Fibroblast of the conjunctiva (primary cell): ENCODE results near the gene CLP1.

Experiments
- DNase-seq: peaks from one replicate; pipeline ENCODE4 v3.0.0-alpha.2; 2010; ENCODE audit warnings: low read depth

CLP1 gene

GRCh38 chr11:57657194-57658022 lies at the start of gene CLP1:
Gene CLP1, plus strand, starts transcription at chr11:57657762. Its CDS starts 1,715 bp downstream, at chr11:57659477.
- peak; percentile 94 for DNase-seq

GRCh38 chr11:57610170-57610569 lies 47.4 kb upstream of the CLP1 start:
- DNase-seq, result no peak

GRCh38 chr11:57614234-57614772 lies 43.3 kb upstream of the CLP1 start:
- no peak for DNase-seq

- DNase-seq, result no peak
Observed at GRCh38 chr11:57615308-57615707, 42.3 kb upstream of the CLP1 start.

GRCh38 chr11:57616595-57616994 lies 41.0 kb upstream of the CLP1 start:
- no peak for DNase-seq

GRCh38 chr11:57618438-57618837 lies 39.1 kb upstream of the CLP1 start:
- DNase-seq, result no peak

GRCh38 chr11:57619331-57619730 lies 38.2 kb upstream of the CLP1 start:
- DNase-seq, result no peak

- DNase-seq, result no peak
Observed at GRCh38 chr11:57620467-57620866, 37.1 kb upstream of the CLP1 start.

GRCh38 chr11:57622263-57622662 lies 35.3 kb upstream of the CLP1 start:
- no peak for DNase-seq

GRCh38 chr11:57624864-57625263 lies 32.7 kb upstream of the CLP1 start:
- no peak for DNase-seq

- no peak for DNase-seq
Observed at GRCh38 chr11:57626895-57627294, 30.7 kb upstream of the CLP1 start.

GRCh38 chr11:57630171-57630570 lies 27.4 kb upstream of the CLP1 start:
- no peak for DNase-seq

GRCh38 chr11:57632116-57632515 lies 25.4 kb upstream of the CLP1 start:
- DNase-seq, result no peak

- no peak for DNase-seq
Observed at GRCh38 chr11:57633394-57634070, 24.0 kb upstream of the CLP1 start.

- DNase-seq, result no peak
Observed at GRCh38 chr11:57634311-57634710, 23.3 kb upstream of the CLP1 start.

GRCh38 chr11:57635246-57635645 lies 22.3 kb upstream of the CLP1 start:
- no peak for DNase-seq

- DNase-seq, result no peak
Observed at GRCh38 chr11:57637626-57638004, 19.9 kb upstream of the CLP1 start.

GRCh38 chr11:57638005-57638781 lies 19.4 kb upstream of the CLP1 start:
- DNase-seq, result peak; percentile 82

GRCh38 chr11:57638811-57639320 lies 18.7 kb upstream of the CLP1 start:
- no peak for DNase-seq

- DNase-seq, result peak; percentile 43
Observed at GRCh38 chr11:57639321-57640067, 18.1 kb upstream of the CLP1 start.

- DNase-seq, result no peak
Observed at GRCh38 chr11:57640068-57640800, 17.3 kb upstream of the CLP1 start.
